Natural killer cell (primary cell): ENCODE results near the gene OLFML2B. TPM values are rescaled to one million over a fixed set of nuclear protein-coding genes. Genes with fewer than 3 reads are reported as not detected.

Source experiments
- ATAC-seq, 3 donors: fragments of 150-1000 bp in 2 of 3; fragments of 200-7000 bp in 1 of 3; cut with Tn5 transposase; 1 replicate in 1 of 3; 2 replicates in 2 of 3; pipeline ENCODE4 v1.10.0; 2021; ENCODE audit warnings: mild to moderate bottlenecking in 2 of 3, moderate library complexity in 2 of 3
- DNase-seq, 2 donors: peaks; one replicate each; pipeline versions ENCODE4 v3.0.0 to v3.0.0-alpha.2; 2013 to 2021; ENCODE audit warnings: mixed read lengths in 1 of 2
- H3K27ac ChIP-seq: one replicate; pipeline ENCODE4 v1.5.1; 2013; ENCODE audit warnings: mild to moderate bottlenecking, low read length
- H3K27me3 ChIP-seq: one replicate; pipeline ENCODE4 v1.6.1; 2013; ENCODE audit warnings: low read length; ENCODE audit not compliant: control insufficient read depth, insufficient read depth
- H3K36me3 ChIP-seq: one replicate; pipeline ENCODE4 v1.6.1; 2013; ENCODE audit warnings: low read length; ENCODE audit not compliant: control insufficient read depth, insufficient read depth
- H3K4me1 ChIP-seq: one replicate; pipeline ENCODE4 v1.6.1; 2013; ENCODE audit warnings: low read length; ENCODE audit not compliant: control insufficient read depth, insufficient read depth
- H3K4me3 ChIP-seq: one replicate; pipeline ENCODE4 v1.5.1; 2013; ENCODE audit warnings: low read length
- H3K9me3 ChIP-seq: one replicate; pipeline ENCODE4 v1.6.1; 2013; ENCODE audit warnings: low read length; ENCODE audit not compliant: control insufficient read depth, insufficient read depth
- H3K27ac Mint-ChIP-seq, 2 donors: one replicate each; pipeline ENCODE4 v1.8.0; 2022; ENCODE audit warnings: mild to moderate bottlenecking in 2 of 2, mixed read lengths in 2 of 2, moderate library complexity in 1 of 2
- H3K27me3 Mint-ChIP-seq, 2 donors: one replicate each; pipeline ENCODE4 v1.8.0; 2022; ENCODE audit warnings: low read depth in 2 of 2, mixed read lengths in 2 of 2
- H3K36me3 Mint-ChIP-seq: one replicate; pipeline ENCODE4 v1.8.0; 2022; ENCODE audit warnings: mixed read lengths
- H3K4me1 Mint-ChIP-seq, 2 donors: one replicate each; pipeline ENCODE4 v1.8.0; 2022; ENCODE audit warnings: mixed read lengths in 2 of 2
- H3K4me3 Mint-ChIP-seq: one replicate; pipeline ENCODE4 v1.8.0; 2022; ENCODE audit warnings: mild to moderate bottlenecking, moderate library complexity, mixed read lengths
- H3K9me3 Mint-ChIP-seq, 2 donors: one replicate each; pipeline ENCODE4 v1.8.0; 2022; ENCODE audit warnings: mixed read lengths in 2 of 2
- CTCF ChIP-seq: fragments of 200-600 bp; IDR thresholded peaks from one replicate; pipeline ENCODE4 v1.8.0; 2022; ENCODE audit warnings: antibody characterized with exemption
- WGBS: methylation state at CpG from one replicate; pipeline ENCODE4 v1.1.7; 2013; ENCODE audit warnings: missing lambda C conversion rate; ENCODE audit not compliant: insufficient coverage; 5-methylcytosine and 5-hydroxymethylcytosine counted together
- intact Hi-C: fragments of 100-400 bp; cut with micrococcal nuclease; formaldehyde crosslinking; loops from one replicate; pipeline ENCODE4 v1.14.2; 2022
- total RNA-seq, 4 donors: library from RNA; stranded (reverse); fragments of 120-200 nt in 1 of 4; gene quantifications; one replicate each; pipeline versions ENCODE4 v1.2.3 to v1.2.4, GENCODE V29; 2013 to 2022

The OLFML2B gene
- total RNA-seq, 3 donors from 2014 or later (not counting 1 experiment from before 2014, with no cell fraction given), result 0.33 TPM; not detected in 2

- peaks cover 5% of the 10 kb centered on the region for H3K4me1 ChIP-seq
- H3K36me3 Mint-ChIP-seq, result no peaks in the 10 kb centered on the region
- no peaks in the 10 kb centered on the region for H3K27me3 ChIP-seq
- TF ChIP-seq CTCF, result no peak
- H3K36me3 ChIP-seq, result no peaks in the 10 kb centered on the region
- H3K4me1 Mint-ChIP-seq, result peaks cover 0 to 5% of the 10 kb centered on the region in 2 donors
- ATAC-seq (no peak), DNase-seq (no peak)
- no peak overlapping the region for H3K27ac Mint-ChIP-seq
- H3K9me3 ChIP-seq, result no peaks in the 10 kb centered on the region
- H3K27ac ChIP-seq, result no peak overlapping the region
- no peak overlapping the region for H3K4me3 Mint-ChIP-seq
- peaks cover 2 to 3% of the 10 kb centered on the region in 2 donors for H3K9me3 Mint-ChIP-seq
- 87% methylated on average over 5 of the region's 5 CpGs for WGBS
- intact Hi-C loops, result no loop called here
- peaks cover 7 to 12% of the 10 kb centered on the region in 2 donors for H3K27me3 Mint-ChIP-seq
- no peak overlapping the region for H3K4me3 ChIP-seq
Measured at GRCh38 chr1:161987872-161988271, 35.8 kb downstream of the OLFML2B start.

GRCh38 chr1:161987303-161987702 lies 36.4 kb downstream of the OLFML2B start:
- Mint-ChIP-seq H3K4me3 (no peak overlapping the region), H3K27ac (no peak overlapping the region), H3K4me1 (peaks cover 0 to 5% of the 10 kb centered on the region in 2 donors), H3K27me3 (peaks cover 7 to 12% of the 10 kb centered on the region in 2 donors), H3K36me3 (no peaks in the 10 kb centered on the region), H3K9me3 (peaks cover 2 to 3% of the 10 kb centered on the region in 2 donors)
- no peaks in the 10 kb centered on the region for H3K9me3 ChIP-seq
- H3K27ac ChIP-seq, result no peak overlapping the region
- DNase-seq (no peak), ATAC-seq (no peak)
- H3K36me3 ChIP-seq, result no peaks in the 10 kb centered on the region
- H3K4me1 ChIP-seq, result peaks cover 5% of the 10 kb centered on the region
- no peak for TF ChIP-seq CTCF
- no peak overlapping the region for H3K4me3 ChIP-seq
- intact Hi-C loops, result no loop called here
- WGBS, result 87% methylated on average over 1 of the region's 1 CpG
- H3K27me3 ChIP-seq, result no peaks in the 10 kb centered on the region

GRCh38 chr1:161986328-161986727 lies 37.3 kb downstream of the OLFML2B start:
- H3K9me3 Mint-ChIP-seq, result peaks cover 2 to 3% of the 10 kb centered on the region in 2 donors
- H3K36me3 ChIP-seq, result no peaks in the 10 kb centered on the region
- intact Hi-C loops, result no loop called here
- no peak overlapping the region for H3K4me3 ChIP-seq
- peaks cover 0 to 5% of the 10 kb centered on the region in 2 donors for H3K4me1 Mint-ChIP-seq
- TF ChIP-seq CTCF, result no peak
- no peaks in the 10 kb centered on the region for H3K36me3 Mint-ChIP-seq
- no peaks in the 10 kb centered on the region for H3K9me3 ChIP-seq
- H3K4me1 ChIP-seq, result peaks cover 5% of the 10 kb centered on the region
- no peak overlapping the region for H3K4me3 Mint-ChIP-seq
- no peak overlapping the region for H3K27ac ChIP-seq
- H3K27me3 Mint-ChIP-seq, result peaks cover 7 to 12% of the 10 kb centered on the region in 2 donors
- H3K27me3 ChIP-seq, result no peaks in the 10 kb centered on the region
- DNase-seq (no peak), ATAC-seq (no peak)
- H3K27ac Mint-ChIP-seq, result no peak overlapping the region
- 81% methylated on average over 4 of the region's 4 CpGs for WGBS

GRCh38 chr1:161985301-161985822 lies 38.3 kb downstream of the OLFML2B start:
- no peak for TF ChIP-seq CTCF
- intact Hi-C loops, result no loop called here
- no peak for ATAC-seq
- WGBS, result 78% methylated on average over 5 of the region's 5 CpGs
- no peaks in the 10 kb centered on the region for H3K36me3 Mint-ChIP-seq
- H3K27me3 Mint-ChIP-seq, result peaks cover 0 to 12% of the 10 kb centered on the region in 2 donors
- no peaks in the 10 kb centered on the region for H3K9me3 ChIP-seq
- H3K27me3 ChIP-seq, result no peaks in the 10 kb centered on the region
- no peak overlapping the region for H3K4me3 ChIP-seq
- H3K4me3 Mint-ChIP-seq, result no peak overlapping the region
- peaks cover 0 to 5% of the 10 kb centered on the region in 2 donors for H3K4me1 Mint-ChIP-seq
- H3K36me3 ChIP-seq, result no peaks in the 10 kb centered on the region
- H3K4me1 ChIP-seq, result peaks cover 5% of the 10 kb centered on the region
- no peak for DNase-seq
- no peak overlapping the region for H3K27ac ChIP-seq
- peaks cover 2 to 3% of the 10 kb centered on the region in 2 donors for H3K9me3 Mint-ChIP-seq
- H3K27ac Mint-ChIP-seq, result no peak overlapping the region
